NOMO-1 treated with dmso at 0.1 percent for 144 hours (cell line): ENCODE results near the gene SLC38A10.

Experiments used
- DNase-seq: peaks from one replicate; lab custom pipeline; 2025; ENCODE audit not compliant: unreplicated experiment; lab: John Stamatoyannopoulos, UW

Gene SLC38A10

GRCh38 chr17:81331527-81332043, 36.5 kb upstream of the SLC38A10 start:
- no peak for DNase-seq

- DNase-seq, result no peak
These were observed 35.8 kb upstream of the SLC38A10 start for GRCh38 chr17:81330884-81331245.

- peak; percentile 26 for DNase-seq
These were observed 35.1 kb upstream of the SLC38A10 start for GRCh38 chr17:81329927-81330883.

GRCh38 chr17:81328978-81329926, 34.1 kb upstream of the SLC38A10 start:
- peak; percentile 67 for DNase-seq

- DNase-seq, result no peak
These were observed 33.4 kb upstream of the SLC38A10 start for GRCh38 chr17:81328489-81328888.

- DNase-seq, result no peak
These were observed 30.7 kb upstream of the SLC38A10 start for GRCh38 chr17:81325714-81326358.

- no peak for DNase-seq
These were observed 30.0 kb upstream of the SLC38A10 start for GRCh38 chr17:81324851-81325713.

GRCh38 chr17:81324177-81324850, 29.2 kb upstream of the SLC38A10 start:
- DNase-seq, result no peak

- DNase-seq, result no peak
These were observed 28.3 kb upstream of the SLC38A10 start for GRCh38 chr17:81323411-81323868.

GRCh38 chr17:81323083-81323369, 27.9 kb upstream of the SLC38A10 start:
- no peak for DNase-seq

- no peak for DNase-seq
These were observed 27.4 kb upstream of the SLC38A10 start for GRCh38 chr17:81322271-81323082.

- DNase-seq, result no peak
These were observed 23.0 kb upstream of the SLC38A10 start for GRCh38 chr17:81317961-81318605.

- DNase-seq, result no peak
These were observed 22.4 kb upstream of the SLC38A10 start for GRCh38 chr17:81317530-81317821.

GRCh38 chr17:81315885-81316391, 20.8 kb upstream of the SLC38A10 start:
- DNase-seq, result no peak

GRCh38 chr17:81315129-81315884, 20.2 kb upstream of the SLC38A10 start:
- DNase-seq, result no peak

GRCh38 chr17:81314398-81315081, 19.4 kb upstream of the SLC38A10 start:
- DNase-seq, result no peak
